Choroid plexus epithelial cell (primary cell): ENCODE data around the gene ELF1.

Source experiments
- DNase-seq: peaks from one replicate; pipeline ENCODE4 v3.0.0-alpha.2; 2010; ENCODE audit warnings: low read depth
- H3K4me3 ChIP-seq: 2 replicates; pipeline ENCODE4 v1.5.1; 2011; ENCODE audit warnings: low read depth, mild to moderate bottlenecking, control low read depth, low read length, moderate library complexity
- TF ChIP-seq, protein P1 (sequence below): conservative IDR thresholded peaks from 2 replicates; pipeline ENCODE4 v1.5.1; 2011; ENCODE audit warnings: low read depth, mild to moderate bottlenecking, control low read depth, inconsistent platforms, low read length, moderate library complexity

ELF1 gene

GRCh38 chr13:41019011-41019487 lies at the start of gene ELF1:
Gene ELF1, minus strand, starts transcription at chr13:41019316. Its CDS starts 37,262 bp downstream, at chr13:40982054.
- no peak within 1 kb of the TSS for H3K4me3 ChIP-seq
- peak; percentile 65 for DNase-seq
- TF ChIP-seq, protein P1, sequence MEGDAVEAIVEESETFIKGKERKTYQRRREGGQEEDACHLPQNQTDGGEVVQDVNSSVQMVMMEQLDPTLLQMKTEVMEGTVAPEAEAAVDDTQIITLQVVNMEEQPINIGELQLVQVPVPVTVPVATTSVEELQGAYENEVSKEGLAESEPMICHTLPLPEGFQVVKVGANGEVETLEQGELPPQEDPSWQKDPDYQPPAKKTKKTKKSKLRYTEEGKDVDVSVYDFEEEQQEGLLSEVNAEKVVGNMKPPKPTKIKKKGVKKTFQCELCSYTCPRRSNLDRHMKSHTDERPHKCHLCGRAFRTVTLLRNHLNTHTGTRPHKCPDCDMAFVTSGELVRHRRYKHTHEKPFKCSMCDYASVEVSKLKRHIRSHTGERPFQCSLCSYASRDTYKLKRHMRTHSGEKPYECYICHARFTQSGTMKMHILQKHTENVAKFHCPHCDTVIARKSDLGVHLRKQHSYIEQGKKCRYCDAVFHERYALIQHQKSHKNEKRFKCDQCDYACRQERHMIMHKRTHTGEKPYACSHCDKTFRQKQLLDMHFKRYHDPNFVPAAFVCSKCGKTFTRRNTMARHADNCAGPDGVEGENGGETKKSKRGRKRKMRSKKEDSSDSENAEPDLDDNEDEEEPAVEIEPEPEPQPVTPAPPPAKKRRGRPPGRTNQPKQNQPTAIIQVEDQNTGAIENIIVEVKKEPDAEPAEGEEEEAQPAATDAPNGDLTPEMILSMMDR = no peak

DNA sequence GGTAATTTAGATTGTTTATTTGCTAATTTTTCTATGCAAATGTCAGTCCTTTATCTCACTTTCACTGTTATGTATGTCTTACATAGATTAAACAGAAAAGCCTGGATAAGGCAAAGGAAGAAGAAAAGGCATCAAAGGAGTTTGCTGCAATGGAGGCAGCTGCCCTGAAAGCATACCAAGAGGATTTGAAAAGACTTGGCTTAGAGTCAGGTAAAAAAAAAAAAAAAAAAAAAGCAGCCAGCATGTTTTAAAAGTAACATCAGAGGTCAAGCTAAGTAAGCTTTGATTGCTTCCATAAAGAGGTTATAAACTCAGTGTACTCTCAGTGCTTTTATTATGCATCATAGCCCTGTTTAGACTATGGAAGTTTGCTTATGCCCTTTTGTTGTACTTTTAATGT lies 46.0 kb upstream of the ELF1 start:
- no peak overlapping the region for H3K4me3 ChIP-seq
- TF ChIP-seq, protein P1 = no peak
- DNase-seq = peak; percentile 91

DNA sequence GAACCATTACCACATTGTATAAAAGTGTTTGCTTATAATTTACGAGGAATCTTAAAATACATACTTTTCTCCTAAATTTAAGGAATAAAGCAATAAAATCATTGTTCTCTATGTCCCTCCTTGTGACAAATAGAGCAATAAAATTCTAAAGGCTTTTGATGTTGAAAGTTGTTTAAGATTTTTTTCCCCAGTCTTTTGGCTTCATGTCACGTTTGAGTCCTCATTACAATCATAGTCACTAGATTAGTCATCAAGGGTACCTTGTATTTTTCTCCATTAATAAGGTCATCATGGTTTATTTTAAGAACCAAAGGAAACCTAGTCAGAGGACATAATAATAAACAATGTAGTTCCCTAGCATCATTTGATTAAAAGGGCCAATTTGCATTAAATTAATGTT lies 45.4 kb upstream of the ELF1 start:
- TF ChIP-seq, protein P1 = no peak
- peak; percentile 85 for DNase-seq
- H3K4me3 ChIP-seq = no peak overlapping the region

DNA sequence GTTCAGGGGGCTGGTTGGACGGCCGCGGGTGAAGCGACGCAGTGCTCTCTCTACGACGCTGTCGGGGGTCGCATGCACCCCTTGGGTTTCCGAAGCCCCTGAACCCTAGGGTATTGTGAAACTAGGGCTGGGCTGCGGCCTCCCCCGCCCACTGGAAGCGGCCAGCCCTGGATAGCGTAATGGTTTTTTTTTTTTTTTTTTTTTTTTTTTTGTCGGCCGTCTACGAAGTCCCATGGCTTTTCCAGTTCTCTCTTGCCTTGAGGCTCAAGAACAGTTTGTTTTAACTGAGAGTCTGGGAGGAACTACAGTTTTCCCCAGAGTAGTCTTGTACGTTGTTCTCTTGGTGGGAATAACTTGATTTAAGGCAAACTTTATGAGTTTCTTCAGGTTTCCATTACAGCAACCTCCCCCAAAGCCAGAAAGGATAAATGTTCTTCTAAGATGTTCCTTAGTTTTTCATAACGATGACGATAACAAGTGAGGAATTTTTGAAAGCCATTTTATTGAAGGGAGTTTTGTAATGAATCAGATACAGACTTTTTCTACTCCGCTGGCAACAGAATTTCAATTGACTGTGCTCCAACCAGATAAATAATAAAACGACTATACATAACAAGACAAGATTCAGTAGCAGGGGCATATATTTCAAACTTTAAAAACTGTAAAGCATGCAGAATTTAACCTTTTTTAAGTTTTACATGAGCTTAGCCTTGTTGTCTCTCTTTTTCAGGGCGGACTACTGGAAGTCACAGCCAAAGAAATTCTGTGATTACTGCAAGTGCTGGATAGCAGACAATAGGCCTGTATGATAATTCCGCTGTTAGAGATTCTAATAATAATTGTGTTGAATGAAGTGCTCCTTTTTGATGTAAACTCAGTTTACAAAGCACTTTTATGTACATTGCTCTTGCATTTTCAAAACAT lies 43.1 kb upstream of the ELF1 start:
- TF ChIP-seq, protein P1 = no peak
- H3K4me3 ChIP-seq = peak overlapping the region; percentile 74
- DNase-seq = peak; percentile 84

GRCh38 chr13:41061075-41061913 lies 42.2 kb upstream of the ELF1 start, which contains the start of gene WBP4:
Gene WBP4, plus strand, starts transcription at chr13:41061509. Its CDS starts 165 bp downstream, at chr13:41061674.
- TF ChIP-seq, protein P1 = peak; percentile 43

GRCh38 chr13:41060724-41061074 lies 41.6 kb upstream of the ELF1 start:
- peak overlapping the region; percentile 74 for H3K4me3 ChIP-seq
- TF ChIP-seq, protein P1 = no peak
- peak; percentile 73 for DNase-seq

More at GRCh38 chr13:41061075-41061913, 42.2 kb upstream of the ELF1 start, which contains the start of gene WBP4:
- DNase-seq = peak; percentile 96
- peak within 1 kb of the TSS; percentile 74 for H3K4me3 ChIP-seq
